HG02610 (cell line): ENCODE results near the gene RBM33.

Experiments used
- ATAC-seq: cut with Tn5 transposase; IDR thresholded peaks from one replicate; pipeline ENCODE4 v1.9.1; 2021; ENCODE audit warnings: mild to moderate bottlenecking, moderate library complexity; ENCODE audit not compliant: unreplicated experiment

The RBM33 gene

DNA sequence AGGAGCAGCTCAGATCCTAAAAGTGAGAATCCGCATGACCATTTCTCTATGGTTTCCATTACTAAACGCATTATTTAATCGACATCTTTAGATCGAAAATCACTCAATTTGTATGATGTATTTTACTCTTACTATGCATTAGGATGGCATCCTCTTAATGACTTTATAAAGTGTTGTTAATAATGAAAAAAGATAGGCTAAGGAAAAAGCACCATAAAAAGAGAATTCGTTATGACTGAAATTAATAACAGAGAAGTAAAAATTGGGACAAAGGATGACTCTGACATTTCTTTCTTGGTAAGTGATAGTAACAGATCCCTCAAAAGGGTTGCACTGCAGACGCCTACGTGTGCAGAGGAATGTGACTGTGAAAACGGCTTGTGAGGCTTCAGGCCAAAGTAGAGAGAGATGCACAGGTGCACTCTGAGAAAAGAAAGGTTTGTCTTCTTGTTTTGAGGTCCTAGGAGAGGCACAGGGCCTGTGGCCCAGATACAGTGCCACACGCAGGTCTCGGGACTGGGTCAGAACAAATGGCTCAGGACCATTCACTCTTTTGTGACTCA, 23.0 kb upstream of the RBM33 start:
- ATAC-seq = no peak

DNA sequence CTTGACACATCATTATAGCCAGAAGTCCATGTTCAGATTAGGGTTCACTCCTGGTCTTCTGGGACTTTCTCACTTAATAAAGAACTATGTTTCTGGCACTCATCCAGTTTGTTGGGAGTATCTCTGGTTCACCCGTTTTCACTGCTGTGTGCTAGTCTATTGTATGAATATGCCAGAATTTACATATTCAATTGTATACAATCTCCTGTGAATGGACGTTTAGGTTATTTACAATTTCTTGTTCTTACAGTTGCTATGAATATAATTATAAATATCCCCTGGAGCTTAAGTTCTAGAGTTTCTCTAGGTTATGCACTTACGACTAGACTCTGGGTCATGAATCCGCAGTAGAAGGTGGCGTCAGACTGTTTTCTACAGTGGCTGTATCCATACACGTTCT, 20.0 kb upstream of the RBM33 start:
- no peak for ATAC-seq

DNA sequence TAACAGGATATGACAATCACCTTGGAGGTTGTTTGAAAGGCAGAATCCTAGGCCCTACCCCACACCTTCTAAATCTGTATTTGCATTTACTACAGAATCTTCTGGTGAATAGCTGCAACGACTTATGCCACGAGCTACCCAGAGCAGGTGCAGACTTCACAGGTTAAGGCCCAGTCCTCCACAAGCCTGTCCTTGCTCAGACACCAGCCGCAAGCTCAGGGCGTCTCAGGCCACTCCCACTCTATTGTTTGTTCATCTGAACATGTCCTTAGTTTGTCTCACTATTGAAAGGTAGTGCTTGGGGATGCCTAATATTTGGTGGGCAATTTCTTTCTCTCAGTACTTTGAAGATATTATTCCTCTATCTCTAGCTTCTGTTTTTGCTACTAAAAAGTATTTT, 18.9 kb upstream of the RBM33 start:
- ATAC-seq = no peak

DNA sequence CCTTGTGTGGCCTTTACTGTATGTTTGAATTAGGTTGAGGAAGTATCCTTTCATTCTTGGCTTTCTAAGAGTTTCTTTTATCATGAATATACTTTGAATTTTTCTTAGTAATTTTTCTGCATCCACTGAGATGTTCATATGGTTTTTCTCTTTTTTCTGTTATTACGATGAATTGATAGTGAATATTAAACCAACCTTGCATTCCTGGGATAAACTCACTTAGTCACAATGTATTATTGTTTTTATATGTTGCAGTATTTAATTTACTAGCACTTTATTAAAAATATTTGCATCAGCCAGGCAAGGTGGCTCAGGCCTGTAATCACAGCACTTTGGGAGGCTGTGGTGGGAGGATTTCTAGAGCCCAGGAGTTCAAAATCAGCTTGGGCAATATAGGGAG, 15.3 kb upstream of the RBM33 start:
- ATAC-seq = no peak

DNA sequence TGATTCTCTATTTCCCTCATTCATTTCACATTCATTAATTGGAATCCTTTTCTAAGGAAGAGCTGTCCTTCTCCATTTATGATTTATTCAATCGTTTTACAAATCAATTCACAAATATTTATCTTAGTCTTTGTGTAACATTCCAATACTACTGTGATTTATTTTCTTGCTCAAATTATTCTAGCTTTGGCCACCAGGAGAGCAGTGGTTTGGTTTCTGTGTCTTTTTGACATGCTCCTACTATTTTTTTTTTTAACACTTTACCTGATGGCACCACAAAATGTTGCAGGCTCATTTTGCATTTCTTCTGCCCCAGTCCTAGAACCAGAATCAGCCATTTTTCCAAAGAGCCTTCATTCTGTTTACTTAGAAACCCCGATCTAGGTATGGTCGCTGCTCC, 13.3 kb upstream of the RBM33 start:
- ATAC-seq = no peak

DNA sequence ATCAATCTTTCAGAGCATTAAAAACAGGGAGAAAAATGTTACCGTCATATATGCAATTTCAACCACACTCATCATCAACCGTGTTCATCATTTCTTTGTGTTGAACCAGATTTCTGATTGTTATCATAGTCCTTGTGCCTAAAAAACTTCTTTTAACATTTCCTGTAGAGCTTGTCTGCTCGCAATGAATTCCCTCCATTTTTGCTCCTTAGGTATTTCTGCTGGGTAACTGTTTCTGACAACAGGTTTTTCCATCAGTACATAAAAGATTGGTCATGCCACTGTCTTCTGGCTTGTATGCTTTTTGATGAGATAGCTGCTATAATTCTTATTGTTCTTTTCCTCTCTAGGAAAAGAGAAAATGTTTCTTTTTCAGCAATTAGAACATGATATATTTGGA, 8.6 kb upstream of the RBM33 start:
- no peak for ATAC-seq

DNA sequence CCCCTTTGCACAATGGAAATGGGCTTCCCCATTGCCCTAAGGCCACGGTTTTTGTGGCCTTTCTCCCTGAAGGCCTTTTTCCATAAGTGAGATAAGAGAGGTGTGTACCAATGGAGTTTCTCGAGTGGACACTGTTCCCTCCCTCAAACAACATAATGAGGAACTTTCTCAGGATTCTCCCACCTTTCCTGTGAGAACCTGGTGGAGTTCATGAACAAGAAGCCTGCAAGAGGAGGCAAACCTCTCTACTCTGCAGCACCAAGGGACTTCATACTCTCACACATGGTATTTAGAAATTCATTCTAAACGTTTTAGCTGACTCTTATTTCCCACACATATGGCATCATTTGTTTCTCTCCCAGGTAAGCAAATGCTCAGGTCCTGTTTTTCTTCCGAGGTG, 7.3 kb upstream of the RBM33 start:
- ATAC-seq = no peak

DNA sequence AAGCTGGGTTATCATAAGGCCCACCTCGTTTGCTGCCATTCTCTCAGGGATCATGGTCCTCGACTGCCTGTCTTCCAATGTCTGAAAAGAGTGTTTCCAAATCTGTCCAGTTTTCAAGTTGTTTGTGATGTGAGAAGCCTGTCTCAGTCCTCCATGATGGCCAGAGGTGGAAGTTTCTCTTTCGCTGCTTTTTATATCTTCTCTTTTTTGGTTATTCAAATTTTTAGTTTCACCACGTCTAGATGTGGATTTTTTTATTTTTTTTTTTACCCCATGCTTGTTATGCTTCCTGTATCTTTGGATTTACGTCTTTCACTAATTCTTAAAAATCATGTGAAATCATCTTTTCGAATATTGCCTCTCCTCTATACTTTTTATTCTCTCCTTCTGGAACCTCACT, 6.1 kb upstream of the RBM33 start:
- no peak for ATAC-seq

DNA sequence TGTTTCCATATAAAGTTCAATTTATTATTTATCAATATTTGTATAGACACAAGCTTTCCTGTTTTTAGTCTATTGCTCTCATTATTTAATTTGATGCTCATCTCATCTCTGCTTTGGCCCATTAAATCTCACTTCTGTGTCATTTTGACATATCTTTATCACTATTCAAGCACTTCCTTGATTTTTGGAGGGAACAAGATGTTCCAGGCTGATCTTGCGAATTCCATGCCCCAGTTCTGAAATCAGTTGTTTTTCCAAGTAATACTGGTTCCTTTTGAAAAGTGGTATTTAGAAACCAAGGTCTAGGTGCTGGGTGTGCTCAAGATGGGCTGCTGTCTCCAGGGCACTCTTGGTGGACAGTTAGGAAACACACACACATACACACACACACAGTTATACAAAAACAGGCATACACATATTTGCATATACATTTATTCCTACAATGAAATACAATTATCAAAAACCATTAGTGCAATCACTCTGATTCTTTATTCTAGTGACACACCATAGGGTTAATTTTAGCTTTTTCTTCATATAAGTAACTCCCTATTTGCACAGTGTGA, 4.4 kb upstream of the RBM33 start:
- ATAC-seq = no peak

DNA sequence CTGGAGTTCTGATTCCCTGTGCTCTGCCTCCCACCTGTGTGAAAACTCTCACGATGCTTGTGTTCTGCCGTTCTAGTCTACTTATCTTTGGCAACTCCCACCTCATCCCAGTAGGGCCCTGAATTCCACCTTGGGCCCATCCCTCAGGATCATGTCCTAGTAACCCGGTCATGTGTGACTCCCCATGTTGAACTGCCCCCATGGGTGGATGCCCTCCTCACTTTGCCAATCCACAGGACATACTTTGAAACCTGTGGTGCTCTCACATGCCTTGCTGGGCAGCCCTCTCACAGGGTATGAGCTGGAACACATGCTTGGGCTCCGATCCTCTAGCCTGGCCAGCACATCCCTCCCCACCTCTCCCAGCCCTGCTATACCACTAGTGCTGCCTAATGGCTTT, 3.8 kb upstream of the RBM33 start:
- no peak for ATAC-seq

DNA sequence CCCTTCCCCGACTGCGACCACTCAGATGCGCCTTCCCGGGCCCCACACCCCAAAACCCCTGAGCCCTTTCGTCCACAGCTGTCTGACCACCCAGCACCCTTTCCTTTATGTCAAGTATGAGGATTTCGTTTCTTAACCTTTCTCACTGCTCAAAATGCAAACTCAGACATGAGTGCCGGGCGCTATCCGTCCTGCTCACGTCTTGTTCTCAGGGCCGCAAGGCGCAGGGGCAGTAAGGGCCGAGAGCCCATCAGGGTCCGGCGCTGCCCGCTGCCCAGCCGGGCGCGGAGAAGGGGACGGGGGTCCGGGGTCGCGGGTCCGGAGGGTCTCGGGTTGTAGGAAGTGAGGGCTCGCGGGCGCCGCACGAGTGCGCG, 670 bp upstream of the RBM33 start:
- ATAC-seq = peak; percentile 2

DNA sequence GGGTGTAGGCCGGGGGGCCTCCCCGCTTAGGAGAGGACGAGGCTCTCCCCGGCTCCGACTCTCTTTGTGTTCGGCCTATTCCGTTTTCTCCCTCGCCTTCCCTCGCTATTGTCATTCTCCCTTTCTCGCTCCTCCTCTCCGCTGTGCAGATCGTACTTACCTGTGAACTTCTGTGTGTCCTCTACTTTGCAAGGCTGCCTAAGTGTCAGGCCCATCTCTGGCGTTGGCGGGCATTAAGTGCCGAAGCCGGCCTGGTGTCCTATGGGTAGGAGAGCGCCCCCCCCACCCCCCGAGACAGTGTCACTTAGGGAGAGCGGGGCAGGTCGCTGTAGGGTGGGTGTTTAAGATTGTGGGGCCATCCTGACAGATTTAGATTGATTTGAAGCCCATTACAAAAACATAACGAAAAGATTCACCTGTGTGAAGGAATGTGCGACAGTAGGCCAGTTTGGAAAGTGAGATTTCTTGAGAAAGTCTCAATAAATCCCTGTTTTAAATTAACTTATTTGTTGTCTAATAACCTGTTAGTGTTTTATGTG, 579 bp downstream of the RBM33 start:
- peak; percentile 28 for ATAC-seq

DNA sequence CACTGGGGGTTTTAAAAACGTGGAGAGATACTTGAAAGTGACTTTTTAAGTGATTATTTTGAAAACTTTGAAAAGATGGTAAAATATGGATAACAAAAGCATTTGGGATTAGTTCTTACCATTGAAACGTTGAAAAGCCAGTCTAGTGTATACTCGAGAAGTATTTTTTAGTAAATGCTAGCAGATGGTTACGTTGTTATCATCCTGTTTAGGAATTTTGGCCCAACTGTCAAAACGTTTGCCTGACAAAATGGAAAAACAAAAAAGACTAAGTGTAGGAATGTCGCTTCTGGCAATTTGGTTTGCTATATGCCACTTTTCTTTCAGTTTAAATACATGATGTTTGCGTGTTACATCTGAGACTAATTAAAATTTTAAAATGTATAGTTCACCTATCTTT, 1.2 kb downstream of the RBM33 start:
- ATAC-seq = no peak

DNA sequence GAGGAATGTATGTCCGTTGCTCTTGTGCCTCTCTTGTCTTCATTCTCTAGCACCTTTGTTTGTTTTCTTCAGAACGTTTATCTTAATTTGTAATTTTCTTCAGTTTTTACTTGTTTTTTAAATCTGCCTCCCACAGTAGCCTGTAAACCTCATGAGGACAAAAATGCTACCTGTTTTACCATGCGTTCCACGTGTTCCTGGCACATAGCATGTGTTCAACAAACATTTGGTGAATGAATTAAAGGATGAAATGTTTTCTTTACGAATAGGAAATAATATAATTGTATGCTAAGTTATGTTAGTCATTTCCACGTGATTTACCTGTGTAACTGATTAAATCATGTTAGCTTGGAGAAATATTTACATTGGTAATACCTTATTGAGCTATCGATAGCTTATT, 2.2 kb downstream of the RBM33 start:
- ATAC-seq = no peak

DNA sequence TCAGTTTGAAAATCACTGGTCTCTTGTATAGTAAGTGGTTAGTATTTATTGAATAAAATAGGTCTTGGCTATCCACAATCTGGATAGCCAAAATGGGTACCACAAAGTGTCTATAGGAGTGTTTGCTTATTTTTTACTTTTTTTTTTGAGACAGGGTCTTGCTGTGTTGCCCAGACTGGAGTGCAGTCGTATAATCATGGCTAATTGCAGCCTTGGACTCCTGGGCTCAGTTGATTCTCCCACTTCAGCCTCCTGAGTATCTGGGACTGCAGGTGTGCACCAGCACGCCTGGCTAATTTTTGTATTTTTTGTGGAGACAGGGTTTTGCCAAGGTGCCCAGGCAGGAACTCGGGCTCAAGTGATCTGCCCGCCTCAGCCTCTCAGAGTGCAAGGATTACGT, 2.8 kb downstream of the RBM33 start:
- ATAC-seq = no peak

DNA sequence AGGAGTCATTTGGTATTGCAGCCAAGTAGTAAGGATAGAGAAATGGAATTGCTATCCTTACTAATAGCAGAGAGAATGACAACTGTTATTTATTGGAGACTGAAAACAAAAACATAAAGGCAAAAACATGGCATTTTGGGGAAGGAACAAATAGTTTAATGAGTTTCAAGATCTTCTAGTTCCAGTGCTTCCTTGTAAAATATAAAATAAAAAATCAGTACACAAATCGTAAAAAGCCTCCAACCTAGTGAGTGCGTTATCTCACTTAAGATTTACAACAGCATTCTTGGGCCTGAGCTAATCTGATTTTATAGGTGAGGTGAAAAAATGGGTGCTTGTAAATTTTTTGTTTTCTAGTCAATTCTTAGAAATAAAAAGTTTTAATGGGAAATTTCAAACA, 3.3 kb downstream of the RBM33 start:
- no peak for ATAC-seq

DNA sequence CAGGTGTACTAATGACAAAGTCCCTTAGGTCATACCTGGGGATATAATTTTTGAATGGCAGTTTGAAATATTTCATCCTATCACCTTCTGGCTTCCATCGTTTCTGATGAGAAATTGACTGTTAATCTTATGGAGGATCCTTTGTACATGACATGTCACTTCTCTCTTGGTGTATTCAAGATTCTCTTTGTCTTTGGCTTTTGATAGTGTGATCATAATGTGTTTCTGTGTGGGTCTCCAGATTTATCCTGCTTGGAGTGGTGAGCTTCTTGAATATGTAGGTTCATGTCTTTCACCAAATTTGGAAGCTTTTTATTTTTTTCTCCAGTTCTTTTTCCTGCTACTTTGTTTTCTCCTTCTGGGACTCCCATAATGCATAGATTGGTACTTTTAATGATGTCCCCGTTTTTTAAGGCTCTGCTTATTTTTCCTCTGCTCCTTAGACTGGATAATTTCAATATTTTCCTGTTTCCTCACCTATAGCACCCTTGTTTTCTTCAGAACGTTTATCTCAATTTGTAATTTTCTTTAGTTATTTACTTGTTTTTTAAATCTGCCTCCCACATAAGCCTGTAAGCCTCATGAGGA, 4.4 kb downstream of the RBM33 start:
- no peak for ATAC-seq

DNA sequence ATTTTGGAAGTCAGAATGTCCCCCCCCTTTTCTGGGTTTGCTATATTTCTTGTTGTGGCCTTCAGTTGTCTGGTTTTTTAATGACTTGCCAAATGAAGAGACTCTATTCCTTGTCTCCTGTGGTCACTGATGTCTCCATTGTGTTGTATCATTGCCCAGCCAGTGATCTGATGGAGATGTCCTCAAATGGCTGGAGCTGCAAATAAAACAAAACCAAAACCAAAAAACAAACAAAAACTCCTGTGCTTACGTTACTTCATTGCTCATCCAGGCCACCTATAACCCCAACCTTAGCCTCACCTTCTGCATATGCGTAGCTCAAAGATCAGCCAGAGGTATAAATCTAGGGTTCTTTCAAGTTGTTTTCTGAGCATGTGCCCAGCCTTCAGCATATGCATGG, 5.1 kb downstream of the RBM33 start:
- no peak for ATAC-seq

DNA sequence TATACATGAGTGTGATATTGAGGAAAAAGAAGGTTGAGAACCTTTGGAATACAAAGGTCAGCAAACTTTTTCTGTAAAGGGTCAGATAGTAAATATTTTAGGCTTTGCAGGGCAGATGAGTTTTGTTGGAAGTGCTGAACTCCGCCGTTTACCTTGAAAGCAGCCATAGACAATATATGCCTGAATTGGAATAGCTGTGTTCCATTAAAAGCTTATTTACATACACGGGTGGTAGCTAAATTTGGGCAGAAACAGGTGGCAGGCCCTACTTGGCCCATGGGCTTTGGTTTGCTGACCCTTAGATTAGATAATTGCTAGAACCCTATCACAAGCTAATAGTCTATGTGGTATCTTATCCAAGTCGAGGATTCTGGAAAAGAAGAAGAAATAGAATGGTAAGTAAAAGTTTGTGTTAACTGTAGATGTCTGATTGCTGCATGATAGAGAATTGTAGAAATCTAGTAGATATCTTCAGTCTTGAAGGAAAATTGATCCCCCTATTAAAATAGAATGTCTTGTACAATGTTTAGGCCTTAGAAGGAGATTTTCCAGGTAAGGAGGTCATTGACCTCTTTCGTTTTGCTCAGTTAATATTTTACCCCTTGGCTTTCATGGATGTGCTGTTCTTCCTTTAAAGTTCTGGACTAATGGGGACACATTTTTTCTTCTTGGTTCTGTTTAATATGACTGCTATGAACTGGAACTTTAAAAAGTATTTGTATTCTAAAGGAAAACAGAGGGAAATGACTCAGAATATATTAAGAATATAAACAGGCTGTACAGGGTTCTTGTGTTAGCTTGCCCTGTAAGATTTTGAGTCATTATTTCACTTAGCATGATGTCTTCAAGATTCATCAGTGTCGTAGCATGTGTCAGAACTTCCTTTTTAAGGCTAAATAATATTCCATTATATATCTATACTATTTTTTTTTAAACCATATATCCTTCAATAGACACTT, 8.0 kb downstream of the RBM33 start:
- ATAC-seq = no peak

DNA sequence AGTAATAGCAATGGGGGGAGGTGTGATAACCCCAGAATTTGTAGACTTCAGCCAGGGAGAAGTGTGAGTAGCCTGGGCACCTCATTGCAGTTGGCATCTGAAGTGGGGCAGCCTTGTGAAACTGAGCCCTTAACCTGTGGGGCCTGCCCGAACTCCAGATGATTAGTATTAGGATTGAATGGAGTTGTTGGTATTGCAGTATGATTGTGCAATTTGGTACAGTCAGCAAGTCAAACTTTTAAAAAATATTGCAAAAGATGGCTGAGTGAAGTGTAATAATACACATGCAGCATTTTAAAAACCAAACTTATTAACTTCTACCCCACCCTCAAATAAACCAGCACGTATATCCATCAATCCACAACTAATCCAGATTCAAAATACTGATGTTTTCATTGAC, 9.3 kb downstream of the RBM33 start:
- no peak for ATAC-seq

DNA sequence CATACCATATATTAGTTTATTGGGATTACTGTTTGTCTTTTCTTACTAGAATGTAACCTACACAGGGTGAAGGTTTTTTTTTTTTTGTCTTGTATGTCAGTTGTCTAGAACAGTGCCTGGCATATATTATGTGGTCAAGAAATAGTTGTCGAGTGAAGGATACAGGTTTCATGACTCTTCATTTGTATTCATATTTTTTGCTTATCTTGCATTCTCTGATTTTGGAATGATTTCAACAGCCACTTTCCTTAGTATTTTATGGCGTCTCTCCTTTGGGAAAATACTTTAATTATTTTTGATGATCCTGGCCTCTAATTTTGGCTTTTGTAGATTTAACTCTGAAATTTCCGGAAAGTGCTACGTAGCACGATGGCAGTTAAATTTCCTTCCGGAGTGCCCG, 12.4 kb downstream of the RBM33 start:
- ATAC-seq = no peak
